Measurements from ENCODE around the gene RBBP7.

DNA sequence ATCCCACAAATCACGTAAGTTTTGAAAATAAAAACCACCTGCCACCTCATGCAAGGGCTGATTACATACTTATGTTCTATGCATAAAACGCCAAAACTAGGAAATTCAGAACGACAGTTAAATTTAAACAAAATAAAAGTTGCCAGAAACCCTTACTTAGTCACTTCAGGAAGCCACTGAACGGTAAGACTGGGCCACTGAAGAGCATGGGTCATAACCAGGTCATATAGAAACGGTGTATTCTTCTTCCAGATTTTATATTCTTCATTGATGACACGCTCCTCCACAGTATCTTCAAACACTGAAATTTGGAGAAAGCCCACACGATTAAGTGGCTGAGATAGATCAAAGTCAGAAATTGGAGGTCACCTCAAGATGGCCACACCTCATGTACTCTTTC is 1.2 kb downstream of the RBBP7 start:
- TF ChIP-seq CTCF (IDR thresholded peaks at IDR 0.05; ENCODE audit: extremely low read depth in 1 of 2, insufficient read depth in 1 of 2, low read depth in 1 of 2, low read length in 2 of 2) (no peak), EZH2 (IDR thresholded peaks at IDR 0.05; ENCODE audit: borderline replicate concordance, low read depth, low read length, severe bottlenecking) (no peak), POLR2AphosphoS5 (IDR thresholded peaks at IDR 0.05; ENCODE audit: insufficient read depth, low read depth, low read length) (no peak), POLR2A (IDR thresholded peaks at IDR 0.05; ENCODE audit: low read depth, low read length) (no peak), JUN (IDR thresholded peaks at IDR 0.05; ENCODE audit: borderline replicate concordance, insufficient read depth, insufficient read length, low read depth) (no peak), FOS (IDR thresholded peaks at IDR 0.05; ENCODE audit: borderline replicate concordance, insufficient read depth, low read length) (no peak), MYC (IDR thresholded peaks at IDR 0.05; ENCODE audit: low read depth, low read length) (no peak), GATA2 (IDR thresholded peaks at IDR 0.05; ENCODE audit: insufficient read depth, insufficient read length, low read depth, low read length) (no peak)
- TF ChIP-seq, protein P1, sequence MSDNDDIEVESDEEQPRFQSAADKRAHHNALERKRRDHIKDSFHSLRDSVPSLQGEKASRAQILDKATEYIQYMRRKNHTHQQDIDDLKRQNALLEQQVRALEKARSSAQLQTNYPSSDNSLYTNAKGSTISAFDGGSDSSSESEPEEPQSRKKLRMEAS (IDR thresholded peaks at IDR 0.05; ENCODE audit: insufficient read depth, insufficient read length): no peak

Measured in endothelial cell of umbilical vein (primary cell).